Neural cell (in vitro differentiated cells): ENCODE measurements around the gene KRT12. TPM values are rescaled to one million over a fixed set of nuclear protein-coding genes. Genes with fewer than 3 reads are reported as not detected.

Source experiments
- H2AFZ ChIP-seq: fragments of 200-600, 300-800 bp; sonication (generic), shearing (Covaris generic); 2 replicates; pipeline ENCODE4 v1.6.0; 2014; ENCODE audit warnings: low read depth, mild to moderate bottlenecking, antibody characterized with exemption, low read length, moderate library complexity
- H3F3A ChIP-seq: fragments of 200-600 bp; shearing (Covaris generic); 2 replicates; pipeline ENCODE4 v1.6.1; 2016; ENCODE audit warnings: mild to moderate bottlenecking, moderate library complexity, mixed read lengths, antibody characterized with exemption, low read length; ENCODE audit not compliant: insufficient read depth, poor library complexity, severe bottlenecking
- H3K27ac ChIP-seq: fragments of 200-600, 300-800 bp; sonication (generic), shearing (Covaris generic); 2 replicates; pipeline ENCODE4 v1.5.1; 2014; ENCODE audit warnings: mild to moderate bottlenecking, low read length, moderate library complexity
- H3K27me3 ChIP-seq: fragments of 300-800, 200-600 bp; sonication (generic), shearing (Covaris generic); 2 replicates; pipeline ENCODE4 v1.6.0; 2014; ENCODE audit warnings: mild to moderate bottlenecking, low read depth, low read length, moderate library complexity; ENCODE audit not compliant: insufficient read depth
- H3K36me3 ChIP-seq: fragments of 300-800, 200-600 bp; sonication (generic), shearing (Covaris generic); 2 replicates; pipeline ENCODE4 v1.5.1; 2014; ENCODE audit warnings: mild to moderate bottlenecking, antibody characterized with exemption, low read length, moderate library complexity; ENCODE audit not compliant: insufficient read depth
- H3K4me2 ChIP-seq: fragments of 300-800, 200-600 bp; sonication (generic), shearing (Covaris generic); 2 replicates; pipeline ENCODE4 v1.6.0; 2014; ENCODE audit warnings: mild to moderate bottlenecking, low read length
- H3K4me3 ChIP-seq: fragments of 300-800, 200-600 bp; sonication (generic), shearing (Covaris generic); 2 replicates; pipeline ENCODE4 v1.5.1; 2014; ENCODE audit warnings: mild to moderate bottlenecking, low read length, moderate library complexity
- H3K79me2 ChIP-seq: fragments of 200-600 bp; shearing (Covaris generic); replicated peaks from 2 replicates; pipeline ENCODE4 v1.6.0; 2014; ENCODE audit warnings: mild to moderate bottlenecking, low read length, moderate library complexity; ENCODE audit not compliant: insufficient read depth
- H3K9ac ChIP-seq: fragments of 300-800, 200-600 bp; sonication (generic), shearing (Covaris generic); 2 replicates; pipeline ENCODE4 v1.6.1; 2016; ENCODE audit warnings: mild to moderate bottlenecking, low read length, mixed read lengths
- H3K9me2 ChIP-seq: fragments of 200-600 bp; shearing (Covaris generic); 2 replicates; pipeline ENCODE4 v1.6.1; 2016; ENCODE audit warnings: mild to moderate bottlenecking, low read length, mixed read lengths; ENCODE audit not compliant: insufficient read depth
- H3K9me3 ChIP-seq: fragments of 200-600, 300-800 bp; sonication (generic), shearing (Covaris generic); 2 replicates; pipeline ENCODE4 v1.6.1; 2016; ENCODE audit warnings: mild to moderate bottlenecking, mixed run types, low read length, moderate library complexity, mixed read lengths
- H4K20me1 ChIP-seq: fragments of 200-600 bp; shearing (Covaris generic); 2 replicates; pipeline ENCODE4 v1.6.1; 2016; ENCODE audit warnings: mild to moderate bottlenecking, mixed run types; ENCODE audit not compliant: insufficient read depth
- CTCF ChIP-seq: fragments of 450-650 bp; IDR thresholded peaks from 2 replicates; pipeline ENCODE4 v1.5.1; 2014; ENCODE audit warnings: antibody characterized with exemption, mild to moderate bottlenecking, moderate library complexity; ENCODE audit not compliant: poor library complexity, severe bottlenecking
- EP300 ChIP-seq: fragments of 450-650 bp; conservative IDR thresholded peaks from 2 replicates; pipeline ENCODE4 v1.6.1; 2014; ENCODE audit warnings: antibody characterized with exemption, mild to moderate bottlenecking, moderate library complexity; ENCODE audit not compliant: poor library complexity, severe bottlenecking
- EZH2 ChIP-seq: fragments of 200-600, 300-800 bp; shearing (Covaris generic), sonication (generic); IDR thresholded peaks from 2 replicates; pipeline ENCODE4 v1.6.1; 2014; ENCODE audit warnings: antibody characterized with exemption, low read length, borderline replicate concordance, mild to moderate bottlenecking; ENCODE audit not compliant: insufficient read depth, poor library complexity, severe bottlenecking
- MXI1 ChIP-seq: fragments of 450-650 bp; conservative IDR thresholded peaks from 2 replicates; pipeline ENCODE4 v1.6.1; 2014; ENCODE audit warnings: antibody characterized with exemption, mild to moderate bottlenecking; ENCODE audit not compliant: poor library complexity, severe bottlenecking
- POLR2AphosphoS5 ChIP-seq: IDR thresholded peaks from 2 replicates; pipeline ENCODE4 v1.6.1; 2012
- RAD21 ChIP-seq: fragments of 450-650 bp; conservative IDR thresholded peaks from 2 replicates; pipeline ENCODE4 v1.6.1; 2014; ENCODE audit warnings: antibody characterized with exemption, mild to moderate bottlenecking, moderate library complexity
- REST ChIP-seq: IDR thresholded peaks from 2 replicates; pipeline ENCODE4 v1.6.1; 2012; ENCODE audit warnings: borderline replicate concordance
- SMC3 ChIP-seq: fragments of 450-650 bp; conservative IDR thresholded peaks from 2 replicates; pipeline ENCODE4 v1.6.1; 2014; ENCODE audit warnings: antibody characterized with exemption, mild to moderate bottlenecking, moderate library complexity; ENCODE audit not compliant: poor library complexity
- TAF1 ChIP-seq: IDR thresholded peaks from 2 replicates; pipeline ENCODE4 v1.6.1; 2012; ENCODE audit warnings: low read depth
- polyA plus RNA-seq: library from polyadenylated mRNA; depleted of rRNA; stranded (reverse); fragments of >200 nt; gene quantifications from 2 replicates; pipeline ENCODE4 v1.2.3, GENCODE V29; 2014

The KRT12 gene
- polyA plus RNA-seq, 1 donor from 2014 or later = not detected

GRCh38 chr17:40852364-40852763, 14.7 kb downstream of the KRT12 start:
- TF ChIP-seq CTCF (no peak), TAF1 (no peak), EZH2 (no peak), POLR2AphosphoS5 (no peak), SMC3 (no peak), REST (no peak), RAD21 (no peak), EP300 (no peak), MXI1 (no peak)
- H3K9me2 ChIP-seq = no peaks in the 10 kb centered on the region

GRCh38 chr17:40850293-40850972, 16.6 kb downstream of the KRT12 start:
- Histone ChIP-seq H3K4me2 (no peak overlapping the region), H3K9me3 (no peaks in the 10 kb centered on the region), H3K4me3 (no peak overlapping the region), H3K79me2 (no peaks in the 10 kb centered on the region), H3K27ac (no peak overlapping the region), H3K9me2 (no peaks in the 10 kb centered on the region), H4K20me1 (no peaks in the 10 kb centered on the region), H3K9ac (no peak overlapping the region), H2AFZ (no peak overlapping the region), H3K36me3 (no peaks in the 10 kb centered on the region), H3K27me3 (no peaks in the 10 kb centered on the region), H3F3A (no peaks in the 10 kb centered on the region)
- TF ChIP-seq EZH2 (no peak), SMC3 (no peak), CTCF (no peak), RAD21 (no peak), MXI1 (no peak), EP300 (no peak), POLR2AphosphoS5 (no peak), TAF1 (no peak), REST (no peak)

More at GRCh38 chr17:40852364-40852763, 14.7 kb downstream of the KRT12 start:
- H3K9me3 ChIP-seq = no peaks in the 10 kb centered on the region
- no peaks in the 10 kb centered on the region for H3K79me2 ChIP-seq
- H3K4me3 ChIP-seq = no peak overlapping the region
- no peaks in the 10 kb centered on the region for H3K27me3 ChIP-seq
- no peaks in the 10 kb centered on the region for H3F3A ChIP-seq
- no peak overlapping the region for H3K27ac ChIP-seq
- H3K4me2 ChIP-seq = no peak overlapping the region
- no peaks in the 10 kb centered on the region for H3K36me3 ChIP-seq
- no peak overlapping the region for H3K9ac ChIP-seq
- no peaks in the 10 kb centered on the region for H4K20me1 ChIP-seq
- H2AFZ ChIP-seq = no peak overlapping the region
